ENCODE results near the gene GTF2H2.
"Not testable (repeated sequence)": the region's sequence is repeated elsewhere in the genome, so short reads cannot be mapped to it uniquely, and the experiment has no call there.

- not testable (repeated sequence) for TF ChIP-seq MXI1 (IDR thresholded peaks at IDR 0.05; ENCODE audit: borderline replicate concordance, low read depth, low read length); CTCF (conservative IDR thresholded peaks at IDR 0.05; ENCODE audit: low read depth, low read length); SMC3 (IDR thresholded peaks at IDR 0.05; ENCODE audit: low read depth, low read length); MAFK (IDR thresholded peaks at IDR 0.05; ENCODE audit: low read depth, low read length); RFX5 (IDR thresholded peaks at IDR 0.05; ENCODE audit: low read depth, low read length); BHLHE40 (IDR thresholded peaks at IDR 0.05; ENCODE audit: low read depth, low read length); POLR2A (IDR thresholded peaks at IDR 0.05; ENCODE audit: low read depth, low read length)
Observed at GRCh38 chr5:71061322-71061721, 6.2 kb downstream of the GTF2H2 start.
